Ascending aorta (tissue), 2 donors: ENCODE measurements around the gene AMBRA1. TPM values are rescaled to one million over a fixed set of nuclear protein-coding genes. Genes with fewer than 3 reads are reported as not detected.

Experiments used
- DNase-seq, 2 donors: peaks; one replicate each; pipeline ENCODE4 v3.0.0-alpha.2; 2019; ENCODE audit warnings: low spot score in 2 of 2
- H3K27ac ChIP-seq, 2 donors: fragments of 200-600 bp; sonication (generic); one replicate each; pipeline ENCODE4 v1.5.1; 2016 to 2017; ENCODE audit warnings: mild to moderate bottlenecking in 1 of 2
- H3K27me3 ChIP-seq: fragments of 200-600 bp; sonication (generic); one replicate; pipeline ENCODE4 v1.5.1; 2017
- H3K36me3 ChIP-seq, 2 donors: fragments of 200-600 bp; sonication (generic); one replicate each; pipeline ENCODE4 v1.5.1; 2016
- H3K4me1 ChIP-seq, 2 donors: fragments of 200-600 bp; sonication (generic); one replicate each; pipeline ENCODE4 v1.5.1; 2016 to 2017; ENCODE audit warnings: mild to moderate bottlenecking in 1 of 2
- H3K4me3 ChIP-seq, 2 donors: fragments of 200-600 bp; sonication (generic); one replicate each; pipeline ENCODE4 v1.5.1; 2016 to 2017; ENCODE audit warnings: mild to moderate bottlenecking in 1 of 2
- H3K9me3 ChIP-seq, 2 donors: fragments of 200-600 bp; sonication (generic); one replicate each; pipeline ENCODE4 v1.5.1; 2016
- CTCF ChIP-seq, 3 experiments: fragments of 200-600 bp in 2 of 3; fragments of 450-650 bp in 1 of 3; sonication (generic) in 2 of 3; IDR thresholded peaks; one replicate each; pipeline ENCODE4 v1.5.1; 2016 to 2019; ENCODE audit warnings: antibody characterized with exemption in 3 of 3, mild to moderate bottlenecking in 1 of 3, moderate library complexity in 1 of 3
- intact Hi-C: fragments of 100-400 bp; cut with DNase I; formaldehyde crosslinking; loops from one replicate; pipeline ENCODE4 v1.15.1; 2023
- total RNA-seq: library from RNA; depleted of rRNA; stranded (reverse); fragments of >200 nt; gene quantifications from one replicate; pipeline ENCODE4 v1.1.0, GENCODE V29; 2016

The AMBRA1 gene
- total RNA-seq, 1 donor from 2014 or later, result 12.1 TPM

- peaks cover 9 to 14% of the 10 kb centered on the region in 2 donors for H3K4me1 ChIP-seq
- H3K27ac ChIP-seq, result no peak overlapping the region
- no peaks in the 10 kb centered on the region for H3K36me3 ChIP-seq
- DNase-seq, result no peak
- H3K4me3 ChIP-seq, result no peak overlapping the region
- no peak for TF ChIP-seq CTCF (IDR thresholded peaks at IDR 0.05)
- H3K27me3 ChIP-seq, result no peaks in the 10 kb centered on the region
- intact Hi-C loops, result no loop called here
- H3K9me3 ChIP-seq, result no peaks in the 10 kb centered on the region
Measured at GRCh38 chr11:46351148-46351547, 242.7 kb downstream of the AMBRA1 start.

GRCh38 chr11:46350695-46351094 is 243.1 kb downstream of the AMBRA1 start:
- no peak overlapping the region for H3K27ac ChIP-seq
- H3K9me3 ChIP-seq, result no peaks in the 10 kb centered on the region
- no peak overlapping the region for H3K4me3 ChIP-seq
- no peaks in the 10 kb centered on the region for H3K36me3 ChIP-seq
- no peaks in the 10 kb centered on the region for H3K27me3 ChIP-seq
- TF ChIP-seq CTCF (IDR thresholded peaks at IDR 0.05), result no peak
- DNase-seq, result no peak
- peaks cover 9 to 14% of the 10 kb centered on the region in 2 donors for H3K4me1 ChIP-seq
- intact Hi-C loops, result no loop called here

- no peaks in the 10 kb centered on the region for H3K9me3 ChIP-seq
- peak overlapping the region; percentile 73 to 96 for H3K4me3 ChIP-seq
- H3K27me3 ChIP-seq, result no peaks in the 10 kb centered on the region
- peaks cover 9 to 14% of the 10 kb centered on the region in 2 donors for H3K4me1 ChIP-seq
- no peak for DNase-seq
- intact Hi-C loops, result loop anchor here (5.0 kb wide), 2 partner anchors 189 to 226 kb away; partner anchors contain the start of gene PHF21A
- no peak overlapping the region for H3K27ac ChIP-seq
- no peak for TF ChIP-seq CTCF (IDR thresholded peaks at IDR 0.05)
- no peaks in the 10 kb centered on the region for H3K36me3 ChIP-seq
Measured at GRCh38 chr11:46348566-46349401, 245.0 kb downstream of the AMBRA1 start.

GRCh38 chr11:46347637-46348311 is 246.0 kb downstream of the AMBRA1 start:
- peak overlapping the region; percentile 73 to 96 for H3K4me3 ChIP-seq
- peak overlapping the region in 1 of 2 donors; percentile 37 for H3K27ac ChIP-seq
- H3K36me3 ChIP-seq, result no peaks in the 10 kb centered on the region
- no peak for TF ChIP-seq CTCF (IDR thresholded peaks at IDR 0.05)
- intact Hi-C loops, result loop anchor here (1.0 to 5.0 kb wide), 5 partner anchors 20 to 269 kb away; partner anchors contain the start of genes ATG13, HARBI1 and PHF21A
- H3K9me3 ChIP-seq, result no peaks in the 10 kb centered on the region
- no peaks in the 10 kb centered on the region for H3K27me3 ChIP-seq
- DNase-seq, result no peak
- peaks cover 9 to 14% of the 10 kb centered on the region in 2 donors for H3K4me1 ChIP-seq

- peak within 1 kb of the TSS in 1 of 2 donors; percentile 37 for H3K27ac ChIP-seq
- intact Hi-C loops, result loop anchor here (1.0 to 5.0 kb wide), 5 partner anchors 20 to 270 kb away; partner anchors contain the start of genes ATG13, HARBI1 and PHF21A
- peaks cover 9 to 14% of the 10 kb centered on the region in 2 donors for H3K4me1 ChIP-seq
- TF ChIP-seq CTCF (IDR thresholded peaks at IDR 0.05), result peak; percentile 43 to 100 (median 59)
- no peaks in the 10 kb centered on the region for H3K36me3 ChIP-seq
- no peaks in the 10 kb centered on the region for H3K27me3 ChIP-seq
- peak within 1 kb of the TSS; percentile 73 to 96 for H3K4me3 ChIP-seq
- peak; percentile 47 to 92 for DNase-seq
- H3K9me3 ChIP-seq, result no peaks in the 10 kb centered on the region
Measured at GRCh38 chr11:46346886-46347636, 246.8 kb downstream of the AMBRA1 start, which contains the start of gene DGKZ. Gene DGKZ (plus strand): TSS chr11:46347463. CDS start chr11:46347660, 197 bp downstream.
